ENCODE measurements around the gene NLK. TPM values are rescaled to one million over a fixed set of nuclear protein-coding genes. Genes with fewer than 3 reads are reported as not detected.
A peak's percentile ranks its signal among the peaks of the same experiment; 100 is the strongest.
"Not testable (repeated sequence)": the region's sequence is repeated elsewhere in the genome, so short reads cannot be mapped to it uniquely, and the experiment has no call there.

Gene NLK
- total RNA-seq, 1 experiment from 2014 or later, result 40.3 TPM

DNA sequence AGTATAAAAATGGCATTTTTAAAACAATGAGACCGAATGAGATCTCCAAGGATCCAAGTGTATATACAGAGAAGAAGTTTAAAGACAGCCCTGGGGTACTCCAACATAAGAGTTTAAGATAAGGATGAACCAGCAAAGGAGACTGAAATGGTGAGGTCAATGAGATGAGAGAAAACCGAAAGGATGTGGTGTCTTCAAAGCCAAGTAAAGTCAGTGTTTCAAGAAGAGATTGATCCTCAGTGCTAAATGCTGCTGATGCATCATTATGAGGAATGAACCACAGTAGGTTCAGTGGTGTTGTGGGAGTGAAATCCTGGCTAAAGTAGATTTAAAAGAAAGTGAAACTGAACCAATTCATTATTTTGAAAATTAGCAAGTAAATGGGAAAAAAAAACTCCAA is 38.1 kb upstream of the NLK start:
- TF ChIP-seq, protein P1, sequence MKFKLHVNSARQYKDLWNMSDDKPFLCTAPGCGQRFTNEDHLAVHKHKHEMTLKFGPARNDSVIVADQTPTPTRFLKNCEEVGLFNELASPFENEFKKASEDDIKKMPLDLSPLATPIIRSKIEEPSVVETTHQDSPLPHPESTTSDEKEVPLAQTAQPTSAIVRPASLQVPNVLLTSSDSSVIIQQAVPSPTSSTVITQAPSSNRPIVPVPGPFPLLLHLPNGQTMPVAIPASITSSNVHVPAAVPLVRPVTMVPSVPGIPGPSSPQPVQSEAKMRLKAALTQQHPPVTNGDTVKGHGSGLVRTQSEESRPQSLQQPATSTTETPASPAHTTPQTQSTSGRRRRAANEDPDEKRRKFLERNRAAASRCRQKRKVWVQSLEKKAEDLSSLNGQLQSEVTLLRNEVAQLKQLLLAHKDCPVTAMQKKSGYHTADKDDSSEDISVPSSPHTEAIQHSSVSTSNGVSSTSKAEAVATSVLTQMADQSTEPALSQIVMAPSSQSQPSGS (CRISPR knock-in tag; IDR thresholded peaks at IDR 0.05; ENCODE audit: borderline replicate concordance, low read depth), result no peak
- TF ChIP-seq, protein P2, sequence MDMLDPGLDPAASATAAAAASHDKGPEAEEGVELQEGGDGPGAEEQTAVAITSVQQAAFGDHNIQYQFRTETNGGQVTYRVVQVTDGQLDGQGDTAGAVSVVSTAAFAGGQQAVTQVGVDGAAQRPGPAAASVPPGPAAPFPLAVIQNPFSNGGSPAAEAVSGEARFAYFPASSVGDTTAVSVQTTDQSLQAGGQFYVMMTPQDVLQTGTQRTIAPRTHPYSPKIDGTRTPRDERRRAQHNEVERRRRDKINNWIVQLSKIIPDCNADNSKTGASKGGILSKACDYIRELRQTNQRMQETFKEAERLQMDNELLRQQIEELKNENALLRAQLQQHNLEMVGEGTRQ (CRISPR knock-in tag; IDR thresholded peaks at IDR 0.05), result no peak
- TF ChIP-seq JAZF1 (CRISPR knock-in tag; IDR thresholded peaks at IDR 0.05) (no peak), ZNF232 (CRISPR knock-in tag; IDR thresholded peaks at IDR 0.05) (no peak), PRRX2 (CRISPR knock-in tag; IDR thresholded peaks at IDR 0.05) (no peak), ZNF416 (CRISPR knock-in tag; IDR thresholded peaks at IDR 0.05) (no peak), HMGA2 (CRISPR knock-in tag; IDR thresholded peaks at IDR 0.05) (no peak), TCF7 (CRISPR knock-in tag; IDR thresholded peaks at IDR 0.05; ENCODE audit: low read depth) (no peak), NFE2L1 (CRISPR knock-in tag; IDR thresholded peaks at IDR 0.05) (no peak), NFYB (CRISPR knock-in tag; conservative IDR thresholded peaks at IDR 0.05; ENCODE audit: low read depth) (no peak)
- TF ChIP-seq, protein P3, sequence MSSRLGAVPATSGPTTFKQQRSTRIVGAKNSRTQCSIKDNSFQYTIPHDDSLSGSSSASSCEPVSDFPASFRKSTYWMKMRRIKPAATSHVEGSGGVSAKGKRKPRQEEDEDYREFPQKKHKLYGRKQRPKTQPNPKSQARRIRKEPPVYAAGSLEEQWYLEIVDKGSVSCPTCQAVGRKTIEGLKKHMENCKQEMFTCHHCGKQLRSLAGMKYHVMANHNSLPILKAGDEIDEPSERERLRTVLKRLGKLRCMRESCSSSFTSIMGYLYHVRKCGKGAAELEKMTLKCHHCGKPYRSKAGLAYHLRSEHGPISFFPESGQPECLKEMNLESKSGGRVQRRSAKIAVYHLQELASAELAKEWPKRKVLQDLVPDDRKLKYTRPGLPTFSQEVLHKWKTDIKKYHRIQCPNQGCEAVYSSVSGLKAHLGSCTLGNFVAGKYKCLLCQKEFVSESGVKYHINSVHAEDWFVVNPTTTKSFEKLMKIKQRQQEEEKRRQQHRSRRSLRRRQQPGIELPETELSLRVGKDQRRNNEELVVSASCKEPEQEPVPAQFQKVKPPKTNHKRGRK (CRISPR knock-in tag; IDR thresholded peaks at IDR 0.05; ENCODE audit: borderline replicate concordance), result no peak
- TF ChIP-seq, protein P4, sequence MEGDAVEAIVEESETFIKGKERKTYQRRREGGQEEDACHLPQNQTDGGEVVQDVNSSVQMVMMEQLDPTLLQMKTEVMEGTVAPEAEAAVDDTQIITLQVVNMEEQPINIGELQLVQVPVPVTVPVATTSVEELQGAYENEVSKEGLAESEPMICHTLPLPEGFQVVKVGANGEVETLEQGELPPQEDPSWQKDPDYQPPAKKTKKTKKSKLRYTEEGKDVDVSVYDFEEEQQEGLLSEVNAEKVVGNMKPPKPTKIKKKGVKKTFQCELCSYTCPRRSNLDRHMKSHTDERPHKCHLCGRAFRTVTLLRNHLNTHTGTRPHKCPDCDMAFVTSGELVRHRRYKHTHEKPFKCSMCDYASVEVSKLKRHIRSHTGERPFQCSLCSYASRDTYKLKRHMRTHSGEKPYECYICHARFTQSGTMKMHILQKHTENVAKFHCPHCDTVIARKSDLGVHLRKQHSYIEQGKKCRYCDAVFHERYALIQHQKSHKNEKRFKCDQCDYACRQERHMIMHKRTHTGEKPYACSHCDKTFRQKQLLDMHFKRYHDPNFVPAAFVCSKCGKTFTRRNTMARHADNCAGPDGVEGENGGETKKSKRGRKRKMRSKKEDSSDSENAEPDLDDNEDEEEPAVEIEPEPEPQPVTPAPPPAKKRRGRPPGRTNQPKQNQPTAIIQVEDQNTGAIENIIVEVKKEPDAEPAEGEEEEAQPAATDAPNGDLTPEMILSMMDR (IDR thresholded peaks at IDR 0.05), result no peak
- TF ChIP-seq, protein P5, sequence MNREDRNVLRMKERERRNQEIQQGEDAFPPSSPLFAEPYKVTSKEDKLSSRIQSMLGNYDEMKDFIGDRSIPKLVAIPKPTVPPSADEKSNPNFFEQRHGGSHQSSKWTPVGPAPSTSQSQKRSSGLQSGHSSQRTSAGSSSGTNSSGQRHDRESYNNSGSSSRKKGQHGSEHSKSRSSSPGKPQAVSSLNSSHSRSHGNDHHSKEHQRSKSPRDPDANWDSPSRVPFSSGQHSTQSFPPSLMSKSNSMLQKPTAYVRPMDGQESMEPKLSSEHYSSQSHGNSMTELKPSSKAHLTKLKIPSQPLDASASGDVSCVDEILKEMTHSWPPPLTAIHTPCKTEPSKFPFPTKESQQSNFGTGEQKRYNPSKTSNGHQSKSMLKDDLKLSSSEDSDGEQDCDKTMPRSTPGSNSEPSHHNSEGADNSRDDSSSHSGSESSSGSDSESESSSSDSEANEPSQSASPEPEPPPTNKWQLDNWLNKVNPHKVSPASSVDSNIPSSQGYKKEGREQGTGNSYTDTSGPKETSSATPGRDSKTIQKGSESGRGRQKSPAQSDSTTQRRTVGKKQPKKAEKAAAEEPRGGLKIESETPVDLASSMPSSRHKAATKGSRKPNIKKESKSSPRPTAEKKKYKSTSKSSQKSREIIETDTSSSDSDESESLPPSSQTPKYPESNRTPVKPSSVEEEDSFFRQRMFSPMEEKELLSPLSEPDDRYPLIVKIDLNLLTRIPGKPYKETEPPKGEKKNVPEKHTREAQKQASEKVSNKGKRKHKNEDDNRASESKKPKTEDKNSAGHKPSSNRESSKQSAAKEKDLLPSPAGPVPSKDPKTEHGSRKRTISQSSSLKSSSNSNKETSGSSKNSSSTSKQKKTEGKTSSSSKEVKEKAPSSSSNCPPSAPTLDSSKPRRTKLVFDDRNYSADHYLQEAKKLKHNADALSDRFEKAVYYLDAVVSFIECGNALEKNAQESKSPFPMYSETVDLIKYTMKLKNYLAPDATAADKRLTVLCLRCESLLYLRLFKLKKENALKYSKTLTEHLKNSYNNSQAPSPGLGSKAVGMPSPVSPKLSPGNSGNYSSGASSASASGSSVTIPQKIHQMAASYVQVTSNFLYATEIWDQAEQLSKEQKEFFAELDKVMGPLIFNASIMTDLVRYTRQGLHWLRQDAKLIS (CRISPR knock-in tag; IDR thresholded peaks at IDR 0.05; ENCODE audit: borderline replicate concordance), result no peak
- Mint-ChIP-seq H3K27me3 (ENCODE audit: low read depth) (no peaks in the 10 kb centered on the region; the same call in 1 of the 2 replicates), H3K36me3 (no peaks in the 10 kb centered on the region), H3K4me1 (no peaks in the 10 kb centered on the region), H3K9me3 (no peaks in the 10 kb centered on the region), H3K27ac (no peak overlapping the region), H3K4me3 (no peak overlapping the region)
- ChIA-PET POLR2A (no interaction called here), CTCF (no interaction called here)
- ATAC-seq, result no peak
- no peak for DNase-seq (ENCODE audit: low spot score)

DNA sequence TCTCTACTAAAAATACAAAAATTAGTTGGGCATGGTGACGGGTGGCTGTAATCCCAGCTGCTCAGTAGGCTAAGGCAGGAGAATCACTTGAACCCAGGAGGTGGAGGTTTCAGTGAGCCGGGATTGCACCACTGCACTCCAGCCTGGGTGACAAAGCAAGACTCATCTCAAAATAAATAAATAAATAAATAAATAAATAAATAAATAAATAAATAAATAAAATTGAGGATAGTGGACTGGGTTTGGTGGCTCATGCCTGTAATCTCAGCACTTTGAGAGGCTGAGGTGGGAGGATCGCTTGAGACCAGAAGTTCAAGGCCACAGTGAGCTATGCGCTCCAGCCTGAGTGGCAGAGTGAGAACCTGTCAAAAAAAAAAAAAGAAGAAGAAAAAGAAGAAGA is 34.6 kb upstream of the NLK start:
- H3K27me3 Mint-ChIP-seq (ENCODE audit: low read depth); POLR2A ChIA-PET; DNase-seq (ENCODE audit: low spot score); H3K27ac Mint-ChIP-seq; H3K4me1 Mint-ChIP-seq; H3K36me3 Mint-ChIP-seq; H3K4me3 Mint-ChIP-seq; H3K9me3 Mint-ChIP-seq; ATAC-seq: not testable (repeated sequence)
- CTCF ChIA-PET, result interaction anchor here (0.6 to 1.4 kb wide), 5 partner anchors 25 to 350 kb away, joined by 3 read pairs; no protein-coding TSS in a partner anchor

DNA sequence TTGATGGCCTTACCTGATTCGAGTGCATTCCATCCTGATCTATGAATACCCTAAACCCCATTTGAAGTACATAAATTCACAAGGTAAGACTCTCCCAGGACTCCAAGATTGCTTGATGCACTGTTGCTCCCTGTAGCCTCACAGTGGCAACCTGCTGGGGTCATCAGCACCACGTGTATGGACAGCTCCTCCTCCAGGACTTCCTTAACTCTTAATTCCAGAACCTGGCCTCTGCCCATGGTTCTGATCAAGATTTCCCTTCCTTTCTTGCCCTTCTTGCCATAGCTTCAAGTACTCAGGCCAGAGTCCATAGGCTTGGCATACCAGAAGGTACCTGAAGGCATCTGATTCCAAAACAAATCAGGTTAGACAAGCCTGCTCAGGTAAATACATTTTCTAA is 34.0 kb upstream of the NLK start:
- no peaks in the 10 kb centered on the region for H3K9me3 Mint-ChIP-seq
- no peaks in the 10 kb centered on the region for H3K36me3 Mint-ChIP-seq
- peaks cover 9% of the 10 kb centered on the region for H3K27me3 Mint-ChIP-seq (ENCODE audit: low read depth)
- POLR2A ChIA-PET, result no interaction called here
- CTCF ChIA-PET, result interaction anchor here (1.1 to 1.4 kb wide), 3 partner anchors 33 to 203 kb away, joined by 3 read pairs; no protein-coding TSS in a partner anchor
- no peak overlapping the region for H3K27ac Mint-ChIP-seq
- ATAC-seq (peak; percentile 88), DNase-seq (ENCODE audit: low spot score) (peak; percentile 80)
- no peak overlapping the region for H3K4me3 Mint-ChIP-seq
- H3K4me1 Mint-ChIP-seq, result 0 out of 2 replicates have a peak, but pooled peaks cover 3% of the 10 kb centered on the region
- TF ChIP-seq, protein P6, sequence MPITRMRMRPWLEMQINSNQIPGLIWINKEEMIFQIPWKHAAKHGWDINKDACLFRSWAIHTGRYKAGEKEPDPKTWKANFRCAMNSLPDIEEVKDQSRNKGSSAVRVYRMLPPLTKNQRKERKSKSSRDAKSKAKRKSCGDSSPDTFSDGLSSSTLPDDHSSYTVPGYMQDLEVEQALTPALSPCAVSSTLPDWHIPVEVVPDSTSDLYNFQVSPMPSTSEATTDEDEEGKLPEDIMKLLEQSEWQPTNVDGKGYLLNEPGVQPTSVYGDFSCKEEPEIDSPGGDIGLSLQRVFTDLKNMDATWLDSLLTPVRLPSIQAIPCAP (CRISPR knock-in tag; IDR thresholded peaks at IDR 0.05), result peak; percentile 89; the same call in 1 of the 2 replicates
- TF ChIP-seq TP53 (CRISPR knock-in tag; IDR thresholded peaks at IDR 0.05) (peak; percentile 93; the same call in 1 of the 2 replicates), ZNF138 (CRISPR knock-in tag; conservative IDR thresholded peaks at IDR 0.05) (no peak), GTF2I (CRISPR knock-in tag; conservative IDR thresholded peaks at IDR 0.05) (no peak), NR3C1 (CRISPR knock-in tag; conservative IDR thresholded peaks at IDR 0.05; ENCODE audit: low read depth) (no peak), ZNF121 (CRISPR knock-in tag; IDR thresholded peaks at IDR 0.05) (no peak), GABPB1 (CRISPR knock-in tag; IDR thresholded peaks at IDR 0.05) (no peak), NFATC4 (CRISPR knock-in tag; IDR thresholded peaks at IDR 0.05) (no peak), RELA (CRISPR knock-in tag; IDR thresholded peaks at IDR 0.05; ENCODE audit: borderline replicate concordance) (no peak), KAT7 (CRISPR knock-in tag; IDR thresholded peaks at IDR 0.05; ENCODE audit: borderline replicate concordance) (peak; percentile 65; the same call in 1 of the 2 replicates)
